ENCODE results near the gene CATSPERD.

CATSPERD gene

DNA sequence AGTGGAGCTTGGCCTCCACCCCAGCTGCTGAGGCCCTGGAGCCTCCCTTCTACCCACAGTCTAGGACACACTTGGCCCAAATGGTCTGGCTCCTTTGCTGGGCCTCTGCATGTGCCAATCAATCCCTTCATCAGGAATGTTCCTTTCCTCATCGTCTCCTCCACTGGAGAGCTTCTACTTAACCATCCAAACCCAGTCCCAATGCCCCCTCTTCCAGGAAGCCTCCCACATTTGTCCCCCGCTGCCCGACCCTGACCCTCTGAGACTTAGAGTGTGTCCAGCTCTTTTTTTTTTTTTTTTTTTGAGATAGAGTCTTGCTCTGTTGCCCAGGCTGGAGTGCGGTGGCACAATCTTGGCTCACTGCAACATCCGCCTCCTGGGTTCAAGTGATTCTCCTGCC, 68.0 kb downstream of the CATSPERD start:
- no peak for DNase-seq

DNA sequence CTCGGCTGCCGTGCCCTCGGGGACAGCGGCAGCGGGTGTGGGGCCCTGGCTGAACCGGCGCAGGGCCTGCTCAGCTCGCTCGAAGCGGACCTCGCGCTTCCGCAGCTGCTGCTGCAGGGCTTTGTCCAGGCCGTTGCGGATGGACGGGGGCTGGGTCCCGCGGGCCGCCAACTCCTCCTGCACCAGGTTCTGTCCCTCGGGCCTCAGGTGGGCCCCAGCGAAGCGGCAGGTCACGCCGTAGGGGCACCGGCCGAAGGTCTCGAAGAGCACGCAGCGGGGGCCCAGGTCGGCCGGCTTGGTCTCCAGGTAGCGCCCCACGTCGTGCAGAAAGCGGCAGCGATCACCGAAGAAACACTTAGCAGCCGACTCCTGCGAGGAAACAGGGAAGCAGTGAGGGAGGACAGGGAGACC, 68.9 kb downstream of the CATSPERD start:
- DNase-seq = no peak

DNA sequence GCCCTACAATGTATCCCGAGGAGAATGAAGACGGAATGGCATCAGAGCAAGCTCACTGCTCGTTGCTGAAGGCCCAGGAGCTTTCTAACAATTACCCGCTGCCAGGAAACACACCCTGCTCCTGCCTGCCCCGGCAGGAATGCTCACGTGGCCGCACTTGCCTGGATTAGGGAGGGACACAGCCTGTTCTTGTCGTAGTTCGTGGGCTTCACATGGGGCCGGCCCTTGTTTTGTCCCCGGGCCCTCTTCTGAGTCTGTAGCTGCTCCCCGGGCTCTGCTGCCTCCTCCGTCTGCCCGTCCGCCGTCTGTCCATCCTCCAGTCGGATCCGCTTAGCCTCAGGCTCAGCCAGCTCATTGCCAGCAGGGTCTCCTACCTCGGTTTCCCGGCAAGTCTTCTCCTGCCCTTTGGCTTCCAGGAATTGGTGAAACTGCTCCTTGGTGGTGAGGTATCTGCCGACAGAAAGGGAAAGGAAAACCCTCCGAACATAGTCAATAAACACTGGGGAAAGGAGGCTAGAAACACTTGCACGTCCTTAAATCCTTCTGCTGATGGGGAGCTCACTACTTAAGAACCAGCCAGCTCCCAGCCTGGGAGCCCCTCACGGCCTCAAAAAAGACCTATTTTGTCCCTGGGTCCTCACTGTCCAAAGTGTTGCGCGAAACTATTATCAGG, 69.6 kb downstream of the CATSPERD start:
- DNase-seq = no peak

DNA sequence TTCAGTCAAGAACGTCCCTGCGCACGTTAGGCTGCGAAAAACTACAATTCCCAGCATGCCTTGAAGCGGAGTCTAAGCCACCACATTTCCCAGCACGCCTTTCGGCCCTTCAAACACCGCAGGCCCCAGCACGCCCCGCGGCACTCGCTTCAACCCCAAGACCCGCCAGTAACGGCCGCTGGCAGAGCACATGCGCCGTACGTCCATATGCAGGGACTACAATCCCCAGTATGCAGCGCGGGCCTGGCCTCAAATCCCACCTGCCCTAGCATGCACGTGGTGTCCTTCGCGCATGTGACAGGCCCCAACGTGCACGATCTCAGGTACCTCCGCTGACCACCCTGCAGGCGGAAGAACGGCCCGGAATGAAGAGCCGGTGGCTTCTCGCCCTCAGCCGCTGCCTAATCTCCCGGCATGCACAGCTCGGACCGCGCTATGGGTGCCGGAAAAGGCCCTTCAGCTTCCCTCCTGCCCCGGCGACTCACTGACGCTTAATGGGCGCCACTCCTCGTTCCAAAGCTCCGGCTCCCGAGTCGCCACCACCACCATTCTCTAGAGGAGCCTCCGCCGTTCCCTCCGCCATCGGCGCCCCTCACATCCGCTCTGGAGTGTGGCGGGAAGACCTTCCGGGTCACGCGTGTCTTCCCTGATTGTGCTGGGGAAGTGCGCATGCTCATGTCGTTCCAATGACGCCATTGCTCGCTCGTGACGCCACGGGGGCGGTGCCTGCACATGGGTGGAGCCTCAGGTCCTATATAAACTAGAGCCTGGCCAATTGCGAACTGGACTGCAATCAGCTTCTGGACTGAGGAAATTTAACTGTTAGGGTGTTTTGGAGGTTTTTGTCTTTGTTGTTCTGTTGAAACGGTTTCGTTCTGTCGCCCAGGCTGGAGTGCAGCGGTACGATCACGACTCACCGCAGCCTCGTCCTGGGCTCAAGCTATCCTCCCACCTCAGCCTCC, 70.4 kb downstream of the CATSPERD start, which contains the start of gene DUS3L:
Gene DUS3L (minus strand): TSS at position 605 of the 962 bp plus-strand sequence. CDS start 22 bp downstream, at position 583.
- peak; percentile 93 for DNase-seq

DNA sequence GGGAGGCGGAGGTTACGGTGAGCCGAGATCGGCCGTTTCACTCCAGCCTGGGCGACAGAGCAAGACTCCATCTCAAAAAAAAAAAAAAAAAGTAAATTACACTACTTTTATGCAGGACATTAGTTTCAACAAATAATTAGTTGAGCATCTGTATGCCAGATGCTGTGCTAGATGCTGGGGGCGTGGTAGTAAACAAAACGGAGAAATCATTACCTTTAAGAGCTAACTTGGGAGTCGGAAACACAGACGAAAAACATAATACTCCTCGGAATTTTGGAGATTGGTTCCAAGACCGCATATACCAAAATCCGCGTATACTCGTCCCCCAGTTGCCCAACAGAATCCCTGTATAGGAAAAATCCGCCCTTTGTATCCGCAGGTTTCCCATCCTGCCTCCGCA, 71.8 kb downstream of the CATSPERD start:
- DNase-seq = no peak

DNA sequence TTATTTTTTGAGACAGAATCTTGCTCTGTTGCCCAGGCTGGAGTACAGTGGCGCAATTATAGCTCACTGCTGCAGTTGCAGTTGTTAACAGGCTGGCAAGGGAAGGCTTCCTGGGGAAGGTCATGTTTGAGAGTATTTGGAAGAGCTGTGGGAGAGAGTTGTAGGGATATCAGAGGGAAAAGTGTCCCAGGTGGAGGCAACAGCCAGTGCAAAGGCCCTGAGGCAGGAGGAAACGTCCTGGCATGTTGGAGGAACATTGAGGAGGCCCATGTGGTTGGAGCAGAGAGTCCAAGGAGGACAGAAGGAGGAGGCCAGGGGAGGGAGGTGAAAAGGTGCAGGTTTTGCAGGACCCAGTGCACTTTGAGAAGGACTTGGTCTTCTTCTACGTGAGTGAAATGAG, 72.8 kb downstream of the CATSPERD start:
- DNase-seq = no peak

DNA sequence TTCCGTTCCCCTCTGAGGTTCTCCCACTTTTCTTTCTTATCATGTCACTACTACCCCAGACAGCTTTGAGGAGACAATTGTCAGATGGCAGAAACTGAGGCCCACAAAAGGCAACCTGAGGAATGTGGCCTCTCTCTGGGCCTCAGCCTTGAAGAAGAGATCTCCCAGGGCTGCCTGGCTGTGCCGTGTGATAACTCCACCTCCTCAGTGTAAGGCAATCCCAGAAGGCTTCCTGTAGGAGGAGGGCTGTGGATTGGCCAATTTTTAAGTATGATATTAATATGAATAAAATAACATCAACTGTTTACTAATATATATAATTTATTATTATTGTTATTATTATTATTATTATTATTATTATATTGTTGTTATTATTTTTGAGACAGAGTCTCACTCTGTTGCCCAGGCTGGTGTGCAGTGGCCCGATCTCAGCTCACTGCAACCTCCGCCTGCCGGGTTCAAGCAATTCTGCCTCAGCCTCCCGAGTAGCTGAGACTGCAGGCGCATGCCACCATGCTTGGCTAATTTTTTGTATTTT, 75.0 kb downstream of the CATSPERD start:
- DNase-seq = no peak

DNA sequence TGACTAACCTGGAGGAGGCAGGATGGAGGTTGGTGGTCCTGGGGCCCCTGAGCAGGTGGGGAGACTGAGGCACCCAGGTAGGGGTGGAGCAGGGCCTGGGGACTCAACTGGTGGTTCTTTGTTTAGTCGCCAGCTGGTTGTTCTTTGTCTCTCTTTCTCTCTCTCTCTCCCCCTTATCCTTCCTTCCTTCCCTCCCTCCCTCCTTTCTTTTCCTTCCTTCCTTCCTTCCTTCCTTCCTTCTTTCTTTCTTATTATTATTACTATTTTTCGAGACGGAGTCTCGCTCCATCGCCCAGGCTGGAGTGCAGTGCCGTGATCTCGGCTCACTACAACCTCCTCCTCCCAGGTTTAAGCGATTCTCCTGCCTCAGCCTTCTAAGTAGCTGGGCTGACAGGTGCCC, 77.8 kb downstream of the CATSPERD start:
- no peak for DNase-seq

DNA sequence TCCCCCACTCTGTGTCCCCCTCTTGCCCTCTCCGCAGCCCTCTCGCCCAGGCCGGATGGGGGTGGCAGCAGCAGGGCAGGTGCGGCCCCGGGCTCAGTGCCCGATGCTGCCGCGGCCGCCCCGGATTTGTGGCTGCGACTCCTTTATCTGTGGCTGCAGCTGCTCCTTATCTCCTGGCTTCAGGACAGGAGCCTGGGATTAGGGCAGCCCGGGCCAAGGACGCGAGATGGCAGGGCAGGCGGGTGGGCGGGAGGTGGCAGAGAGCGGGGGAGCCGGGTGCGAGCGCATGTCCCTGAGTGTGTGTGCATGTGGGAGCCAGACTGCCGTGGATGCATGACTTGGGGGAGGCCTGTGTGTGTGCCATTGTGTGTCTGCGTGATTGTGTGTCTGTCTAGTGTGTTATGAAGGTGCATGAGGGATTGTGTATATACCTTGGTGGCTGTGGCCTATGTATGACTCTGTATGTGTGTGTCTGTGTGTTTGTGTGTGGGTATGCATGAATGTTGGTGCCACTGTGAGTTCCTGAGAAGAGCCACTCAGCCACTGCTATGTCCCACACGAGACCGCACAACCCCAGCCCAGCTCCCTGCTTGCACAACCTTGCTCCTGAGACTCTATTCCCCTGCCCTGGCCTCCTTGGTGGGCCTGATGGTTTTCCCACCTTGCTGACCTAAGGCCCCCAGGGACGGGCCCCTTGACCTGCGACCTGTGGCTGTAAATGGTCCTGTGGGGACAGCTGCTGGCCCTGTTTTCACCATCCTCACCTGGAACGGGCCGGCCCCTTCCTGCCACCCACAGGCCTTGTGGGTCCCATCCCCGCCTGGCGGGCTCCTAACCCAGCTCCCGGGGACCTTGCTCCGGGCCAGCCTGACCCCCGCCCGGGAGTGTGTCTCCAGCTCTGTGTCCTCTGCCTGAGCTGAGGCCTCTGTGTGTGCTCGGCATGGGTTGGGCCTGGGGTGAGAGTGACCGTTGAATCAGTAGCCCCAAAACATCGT, 79.1 kb downstream of the CATSPERD start:
- no peak for DNase-seq

DNA sequence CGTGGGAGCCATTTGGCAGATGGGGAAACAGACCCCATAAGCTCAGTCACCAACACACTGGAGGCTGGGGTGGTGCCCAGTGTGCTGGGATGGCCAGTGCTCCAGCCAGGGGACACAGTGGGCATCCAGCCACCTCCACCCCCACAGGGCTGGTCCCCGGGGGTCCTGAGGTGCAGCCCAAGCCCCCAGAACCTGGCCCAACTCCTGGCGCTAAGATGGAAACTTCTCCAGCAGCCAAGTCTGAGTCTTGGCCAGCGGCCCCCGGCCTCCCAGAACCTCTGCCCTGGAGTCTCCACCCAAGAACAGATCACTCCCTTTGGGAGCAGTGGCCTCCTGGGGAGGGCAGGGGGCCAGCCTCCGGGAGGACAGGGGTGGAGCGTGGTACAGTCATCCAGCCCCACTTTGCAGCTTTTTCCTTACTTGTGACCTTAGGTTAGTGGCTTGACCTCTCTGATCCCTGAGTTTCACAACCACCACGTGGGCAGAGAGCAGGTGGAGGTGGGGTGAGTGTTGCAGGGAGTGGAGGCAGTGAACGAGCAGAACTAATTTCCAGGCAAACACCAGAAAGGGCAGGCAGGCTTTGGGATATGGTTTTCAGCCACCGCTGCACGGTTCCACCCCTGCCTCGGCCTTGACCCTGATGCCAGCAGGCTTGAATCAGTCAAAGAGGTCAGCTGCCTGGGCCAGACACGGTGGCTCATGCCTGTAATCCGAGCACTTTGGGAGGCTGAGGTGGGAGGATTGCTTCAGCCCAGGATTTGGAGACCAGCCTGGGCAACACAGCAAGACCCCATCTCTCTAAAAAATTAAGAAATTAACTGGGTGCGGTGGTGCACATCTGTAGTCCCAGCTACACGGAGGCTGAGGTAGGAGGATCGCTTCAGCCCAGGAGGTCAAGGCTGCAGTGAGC, 80.2 kb downstream of the CATSPERD start:
- no peak for DNase-seq

DNA sequence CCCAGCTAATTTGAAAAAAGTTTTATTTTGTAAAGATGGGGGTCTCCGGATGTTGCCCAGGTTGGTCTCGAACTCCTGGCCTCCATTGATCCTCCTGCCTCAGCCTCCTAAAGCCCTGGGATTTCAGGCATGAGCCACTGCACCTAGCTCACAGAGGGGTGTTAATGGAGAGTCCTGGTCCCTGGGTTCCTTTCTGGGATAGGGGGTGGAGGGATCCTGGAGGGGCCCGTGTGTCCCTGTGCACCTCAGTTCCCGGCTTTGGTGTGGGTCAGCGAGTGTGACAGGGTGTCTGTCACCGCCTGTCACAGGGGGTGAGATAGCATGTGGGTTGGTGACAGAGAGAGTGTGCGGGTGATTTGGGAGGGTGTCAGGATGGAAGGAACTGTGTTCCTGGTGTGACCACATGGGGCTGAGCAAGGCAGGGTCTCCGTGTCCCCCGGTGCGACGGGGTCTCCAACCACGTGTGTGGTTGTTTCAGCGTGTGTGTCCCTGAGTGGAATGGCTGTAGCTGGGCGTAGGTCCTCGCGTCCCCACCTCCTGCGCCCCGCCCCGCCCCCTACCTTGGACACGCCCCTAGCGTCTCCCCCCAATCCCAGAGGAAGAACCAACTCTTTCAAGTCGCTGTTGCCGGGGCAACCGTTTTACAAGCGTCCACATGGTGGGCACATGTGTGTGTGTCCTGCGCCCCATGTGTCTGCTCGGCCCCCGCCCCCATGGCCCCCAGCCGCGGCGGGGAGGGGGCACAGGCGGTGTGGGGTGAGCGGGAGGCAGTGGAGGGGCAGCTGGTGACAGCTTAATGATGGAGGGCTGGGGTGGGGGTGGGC, 81.6 kb downstream of the CATSPERD start:
- DNase-seq = no peak

DNA sequence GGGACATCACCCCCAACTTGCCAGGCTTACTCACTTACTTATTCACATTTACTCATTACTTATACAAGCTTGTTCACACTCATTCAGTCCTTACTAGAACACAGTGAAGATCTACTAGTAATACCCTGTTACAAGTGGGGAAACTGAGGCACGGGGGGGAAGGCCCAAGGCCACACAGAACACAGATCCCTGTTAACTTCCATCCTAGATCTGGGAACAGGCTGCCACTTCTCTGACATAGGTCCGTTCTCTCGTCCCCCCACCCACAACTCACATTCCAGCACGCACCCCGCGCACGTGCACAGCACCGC, 83.0 kb downstream of the CATSPERD start:
- DNase-seq = no peak

DNA sequence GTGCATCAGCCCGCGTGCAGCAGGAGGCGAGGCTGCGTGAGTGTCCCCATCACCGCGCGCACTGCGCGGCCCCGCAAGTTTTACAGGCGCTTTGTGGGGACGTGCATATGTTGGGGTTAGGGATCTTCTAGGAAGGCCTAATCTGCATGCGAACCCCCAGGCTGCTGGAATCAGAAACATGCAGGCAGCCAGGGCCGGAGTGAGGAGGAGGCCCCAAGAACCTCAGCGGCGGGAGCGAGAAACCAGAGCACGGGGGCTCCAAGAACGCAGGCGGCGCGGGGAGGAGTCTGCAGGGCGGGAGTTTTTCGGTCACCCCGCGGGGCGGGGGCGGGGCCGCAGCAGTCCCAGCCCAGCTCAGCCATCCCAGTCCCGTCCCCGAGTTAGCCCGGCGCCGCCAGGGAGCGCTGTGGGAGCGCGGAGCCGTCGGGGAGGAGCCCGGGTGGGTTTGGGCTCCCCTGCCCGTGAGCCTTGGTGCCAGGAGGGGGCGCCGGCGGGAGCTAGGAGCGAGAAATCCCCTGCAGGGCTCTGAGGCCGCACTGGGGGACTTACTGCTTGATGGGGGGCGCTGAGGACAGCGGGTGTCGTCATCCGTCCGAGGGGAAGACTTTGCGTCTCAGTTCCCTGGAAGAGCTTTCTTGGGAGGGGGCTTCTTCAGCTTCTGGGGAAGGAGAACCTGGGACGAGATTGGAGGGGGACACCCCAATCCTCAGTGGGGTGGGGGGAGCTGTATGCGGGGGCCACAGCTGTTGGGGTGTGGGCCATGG, 83.5 kb downstream of the CATSPERD start:
- peak; percentile 64 for DNase-seq

DNA sequence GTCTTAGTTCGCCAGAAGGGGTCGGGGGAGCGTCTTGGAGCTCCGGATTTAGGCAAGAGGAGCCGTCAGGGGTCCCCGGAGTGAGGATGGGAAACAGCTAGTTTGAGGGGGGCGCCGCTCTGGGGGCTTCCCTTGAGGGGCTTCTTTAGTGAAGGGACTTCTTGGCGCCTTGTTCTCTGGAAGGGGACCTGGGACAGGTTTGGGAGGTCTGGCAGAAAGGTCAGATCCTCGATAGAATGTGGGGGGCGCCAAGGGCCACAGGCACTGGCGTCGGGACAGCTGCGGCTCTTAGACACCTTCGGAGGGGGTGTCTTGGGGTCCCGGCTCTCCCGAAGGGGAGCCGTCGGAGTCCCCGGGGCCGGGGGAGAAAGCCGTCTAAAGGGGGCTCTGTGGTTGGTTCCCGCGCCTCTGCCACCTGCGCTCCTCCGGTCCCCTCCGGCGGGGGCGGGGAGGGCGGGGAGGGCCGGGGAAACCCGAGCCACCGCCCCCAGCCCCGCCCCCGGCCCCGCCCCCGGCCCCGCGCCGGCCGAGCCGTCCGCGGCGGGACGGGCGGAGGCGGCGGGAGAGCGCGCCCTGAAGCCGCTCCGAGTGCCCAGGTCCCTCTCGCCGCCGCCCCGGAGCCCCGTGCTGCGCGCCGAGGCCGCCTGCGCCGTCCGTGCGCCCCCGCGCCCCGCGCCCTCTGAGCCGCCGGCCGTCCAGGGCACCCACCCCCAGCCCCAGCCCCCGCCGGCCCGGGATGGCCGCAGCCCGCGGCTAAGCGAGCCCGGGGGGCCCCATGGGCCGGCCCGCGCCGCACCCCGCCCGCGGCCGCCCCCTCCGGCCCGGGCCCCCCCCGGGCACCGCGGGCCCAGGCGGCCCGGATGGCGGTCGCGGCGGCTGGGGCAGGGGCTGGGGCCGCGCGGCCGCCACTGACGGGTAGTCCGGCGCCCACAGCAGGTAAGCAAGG, 84.4 kb downstream of the CATSPERD start, which contains the start of gene NRTN:
Gene NRTN (plus strand): TSS at position 552 of the 946 bp plus-strand sequence. CDS start 19,099 bp downstream, outside the sequence.
- DNase-seq = no peak

DNA sequence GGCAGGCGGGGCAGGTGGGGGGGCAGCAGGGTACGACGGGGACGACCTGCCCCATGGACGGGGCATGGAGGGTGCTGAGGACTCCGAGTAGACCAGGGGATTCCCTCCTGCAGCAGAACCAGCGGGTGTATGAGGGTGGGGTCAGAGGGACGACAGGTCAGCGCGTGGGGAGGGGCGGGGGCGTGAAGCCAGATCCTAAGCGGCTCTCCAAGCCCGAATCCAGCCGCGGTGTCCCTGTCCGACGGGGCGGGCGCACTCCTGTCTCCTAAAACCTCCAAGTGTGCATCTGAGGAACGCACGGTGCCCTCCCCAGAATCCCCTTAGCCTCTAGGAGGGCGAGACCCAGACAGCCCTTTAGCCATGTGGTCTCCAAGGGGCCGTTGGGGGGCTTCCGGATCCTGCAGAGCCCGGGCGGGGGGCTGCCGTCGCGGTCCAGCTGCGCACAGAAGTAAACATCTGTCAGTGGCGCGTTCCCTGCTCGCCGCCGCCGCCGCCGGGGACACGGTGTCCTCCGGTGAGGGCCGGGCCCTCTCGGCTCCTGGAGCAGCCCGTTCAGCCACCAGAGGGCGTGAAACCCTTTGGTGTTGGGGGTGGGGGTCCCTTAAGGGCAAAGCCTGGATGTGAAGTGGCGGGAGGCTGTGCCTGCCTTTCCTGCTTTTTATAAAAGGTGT, 85.2 kb downstream of the CATSPERD start:
- DNase-seq = no peak

DNA sequence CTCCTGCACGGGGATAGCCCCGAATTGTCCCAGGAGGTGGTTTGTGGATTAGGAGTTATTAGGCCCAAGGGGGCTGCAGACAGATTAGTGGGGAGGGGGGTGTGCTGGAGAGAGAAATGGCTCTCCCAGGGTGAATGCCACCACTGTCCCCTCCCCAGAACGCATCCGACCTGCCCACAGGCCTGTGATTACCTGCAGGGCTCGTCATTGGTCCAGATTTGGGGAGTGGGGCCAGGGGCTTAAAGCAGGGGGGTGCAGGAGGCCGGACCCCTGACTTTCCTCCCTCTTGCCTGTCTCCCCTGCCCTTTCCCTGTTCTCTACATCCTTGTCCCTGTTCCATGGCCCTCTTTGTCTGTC, 85.7 kb downstream of the CATSPERD start:
- no peak for DNase-seq

DNA sequence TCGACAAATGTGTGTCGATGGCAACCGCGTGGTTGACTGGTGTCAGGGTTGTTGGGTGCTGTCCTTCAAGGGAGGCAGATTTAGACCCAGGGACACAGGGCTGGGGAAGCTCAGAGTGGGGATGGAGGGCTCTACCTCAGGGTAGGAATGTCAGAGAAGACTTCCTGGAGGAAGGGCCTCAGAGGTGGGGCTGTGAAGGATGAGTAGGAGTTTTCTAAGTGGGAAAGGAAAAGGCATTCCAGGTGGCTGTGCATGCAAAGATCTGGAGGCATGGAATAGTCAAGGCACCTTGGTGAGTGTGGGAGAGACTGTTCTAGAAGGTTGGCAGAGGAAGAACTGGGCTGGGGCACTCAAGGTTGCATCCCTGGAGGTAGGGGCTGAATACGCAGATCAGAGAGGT, 86.5 kb downstream of the CATSPERD start:
- DNase-seq = no peak

All from amniotic stem cell (primary cell).